ENCODE data around the gene GSE1.

Gene GSE1

DNA sequence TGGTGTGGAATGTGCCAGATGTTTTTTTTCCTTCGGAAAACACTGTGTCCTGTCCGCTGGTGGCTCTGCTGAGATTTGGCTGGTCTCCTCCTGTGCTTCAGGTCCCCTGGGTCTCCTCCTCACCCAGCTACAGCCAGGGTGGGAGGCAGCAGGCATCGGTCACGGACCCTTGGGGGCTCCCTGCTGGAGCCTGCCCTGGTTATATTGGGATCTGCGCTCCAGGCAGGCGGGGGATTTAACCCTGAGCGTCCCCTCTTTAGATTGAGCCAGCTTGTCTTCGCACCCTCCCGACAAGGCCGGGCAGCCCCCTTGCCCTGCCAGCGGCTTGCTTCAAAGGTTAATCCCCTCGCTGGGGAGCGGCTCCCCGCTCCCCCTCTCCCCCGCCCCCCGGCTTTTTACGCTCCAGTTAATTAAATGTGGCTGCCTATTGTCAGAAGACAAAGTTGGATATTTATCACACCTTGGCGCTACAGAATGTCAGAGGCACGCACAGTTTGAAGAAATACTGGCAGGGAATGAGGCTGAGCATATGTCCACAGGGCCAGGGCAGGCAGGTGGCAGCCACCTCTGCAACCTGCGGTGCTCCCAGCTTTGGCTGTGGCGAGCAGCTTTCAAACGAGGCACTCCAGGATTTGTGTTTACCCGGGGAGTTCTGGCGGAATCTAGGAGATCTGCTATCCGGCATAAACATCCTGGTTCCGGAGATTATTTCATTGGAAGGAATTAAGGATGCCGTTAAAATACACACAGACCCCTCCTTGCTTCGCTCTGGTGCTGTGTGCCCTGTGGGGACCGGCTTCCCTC is 38.2 kb upstream of the GSE1 start:
- DNase-seq = no peak

DNA sequence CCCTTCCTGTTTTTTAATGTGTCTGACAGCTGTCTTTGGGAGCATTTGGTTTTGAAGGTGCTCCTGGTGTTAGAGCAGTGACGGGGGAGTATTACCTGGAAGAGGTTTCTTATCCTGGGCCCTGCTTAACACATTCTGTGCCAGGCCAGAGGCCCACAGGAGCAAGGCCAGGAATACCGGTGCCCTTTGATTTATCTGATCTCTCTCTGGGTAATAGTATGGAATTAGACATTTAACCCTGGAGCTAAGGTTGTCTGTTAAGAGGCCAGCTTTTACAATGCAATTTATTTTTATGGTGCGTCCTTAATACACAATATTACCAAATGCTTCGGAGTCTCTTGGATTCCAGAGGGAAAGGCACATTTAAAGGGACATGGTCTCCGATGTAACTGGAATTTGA is 37.2 kb upstream of the GSE1 start:
- no peak for DNase-seq

DNA sequence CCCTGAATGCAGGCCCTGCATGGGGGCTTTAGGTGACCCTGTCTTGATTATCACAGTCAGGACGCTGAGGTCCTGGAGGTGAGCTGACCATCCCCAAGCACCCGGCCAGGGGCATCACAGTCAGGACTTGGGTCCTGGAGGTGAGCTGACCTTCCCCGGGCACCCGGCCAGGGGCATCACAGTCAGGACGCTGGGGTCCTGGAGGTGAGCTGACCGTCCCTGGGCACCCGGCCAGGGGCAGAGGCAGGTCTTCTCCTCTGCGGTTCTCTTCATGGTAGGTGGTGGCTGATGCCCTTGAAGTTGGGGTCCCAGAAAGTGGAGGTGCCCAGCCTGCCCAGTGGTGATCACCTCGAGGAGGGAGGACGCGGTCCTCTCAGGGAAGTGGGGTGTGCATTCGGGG is 36.2 kb upstream of the GSE1 start:
- no peak for DNase-seq

DNA sequence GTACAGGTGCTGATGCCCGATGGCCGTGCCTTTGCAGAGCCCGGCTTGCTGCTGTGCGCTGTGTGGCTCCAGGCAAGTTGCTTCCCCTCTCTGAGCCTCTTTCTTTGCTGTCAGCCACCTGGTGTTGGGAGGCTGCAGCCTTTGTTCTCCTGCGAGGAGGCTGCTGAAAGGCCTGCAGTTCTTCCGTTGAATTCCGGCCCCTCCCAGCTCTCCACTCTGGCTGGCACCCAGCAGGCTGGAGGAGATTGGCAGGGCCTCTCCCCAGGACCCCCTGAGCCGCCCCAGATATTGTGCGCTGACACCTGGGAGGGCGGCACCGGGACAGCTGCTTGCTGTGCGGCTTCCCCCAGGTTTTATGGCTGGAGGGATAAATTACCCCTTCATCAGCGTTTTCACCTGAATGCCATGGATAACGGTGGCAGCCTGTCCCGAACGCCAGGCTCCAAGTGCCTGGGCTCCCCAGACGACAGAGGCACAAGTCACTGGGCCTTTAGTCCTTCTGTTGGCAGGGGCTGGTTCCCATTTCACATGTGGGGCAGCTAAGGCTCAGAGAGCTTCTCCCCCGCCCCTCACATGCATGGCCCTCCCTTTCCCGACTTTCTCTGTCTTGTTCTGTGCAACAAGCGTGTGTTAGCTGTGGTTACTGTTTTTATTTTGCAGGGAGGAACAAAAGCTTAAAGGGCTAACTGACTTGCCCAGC is 35.1 kb upstream of the GSE1 start:
- DNase-seq = no peak

DNA sequence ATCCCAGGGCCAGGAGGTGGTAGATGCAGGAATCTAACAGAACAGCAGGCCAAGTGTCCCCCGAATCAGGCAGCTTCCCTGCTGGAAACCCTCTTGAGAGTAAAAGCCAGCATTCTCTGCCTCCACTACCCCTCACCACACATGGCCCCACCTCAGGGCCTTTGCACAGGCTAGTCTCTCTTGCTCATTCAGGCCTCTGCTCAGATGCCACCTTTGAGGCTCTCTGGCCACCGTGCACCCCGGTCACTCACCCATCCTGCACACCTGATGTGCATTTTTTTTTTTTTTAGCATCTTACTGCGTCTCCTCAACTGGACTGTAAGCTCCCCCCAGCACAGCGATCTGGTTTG is 34.5 kb upstream of the GSE1 start:
- no peak for DNase-seq

DNA sequence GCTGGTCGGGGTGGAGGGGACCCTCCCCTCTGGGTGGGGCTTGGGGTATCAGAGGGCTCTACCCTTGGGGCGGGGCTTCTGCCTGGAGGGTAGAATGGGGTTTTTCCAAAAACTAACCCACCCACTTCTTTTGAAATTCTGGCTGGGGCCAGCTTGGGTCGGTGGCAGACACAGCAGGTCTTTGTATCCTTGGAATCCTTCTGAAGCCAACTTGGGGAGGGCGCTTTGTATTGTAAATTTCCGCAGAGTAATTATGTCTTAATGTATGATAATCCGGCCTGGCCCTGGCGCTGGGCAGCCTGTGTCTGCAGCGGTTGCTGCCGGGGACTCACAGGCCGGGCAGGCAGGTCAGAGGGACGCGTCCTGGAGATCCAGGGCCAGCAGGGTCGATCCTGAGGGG is 33.9 kb upstream of the GSE1 start:
- no peak for DNase-seq

DNA sequence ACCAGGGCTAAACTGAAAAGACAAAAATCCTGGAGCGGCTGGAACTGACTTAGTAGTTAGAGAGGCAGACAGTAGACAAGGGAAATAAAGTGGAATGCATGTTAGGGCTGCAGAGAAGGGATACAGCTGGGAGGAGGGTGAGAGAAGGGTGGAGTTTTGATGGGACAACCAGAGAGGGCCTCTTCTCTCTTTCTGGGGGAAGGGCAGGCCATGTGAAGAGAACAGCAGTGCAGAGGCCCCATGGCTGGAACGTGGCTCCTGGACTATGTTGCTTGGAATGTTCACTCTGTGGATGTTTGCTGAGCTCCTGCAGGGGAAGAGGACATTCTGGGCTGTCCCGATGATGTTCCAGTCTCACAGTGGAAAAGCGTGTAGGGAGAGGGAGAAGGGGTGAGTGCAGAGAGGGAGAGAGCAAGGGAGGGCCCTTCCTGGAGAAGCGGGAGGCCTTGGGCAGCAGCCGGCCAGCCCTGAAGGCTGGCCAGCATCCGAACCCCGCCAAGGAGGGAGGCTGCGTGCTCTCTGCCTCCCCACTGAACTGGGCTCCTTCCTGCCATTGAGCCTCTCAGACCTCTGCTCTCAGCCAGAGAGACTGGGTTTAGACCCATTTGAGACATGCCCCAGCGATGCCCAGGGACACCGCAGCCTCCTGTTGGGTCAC is 33.1 kb upstream of the GSE1 start:
- no peak for DNase-seq

DNA sequence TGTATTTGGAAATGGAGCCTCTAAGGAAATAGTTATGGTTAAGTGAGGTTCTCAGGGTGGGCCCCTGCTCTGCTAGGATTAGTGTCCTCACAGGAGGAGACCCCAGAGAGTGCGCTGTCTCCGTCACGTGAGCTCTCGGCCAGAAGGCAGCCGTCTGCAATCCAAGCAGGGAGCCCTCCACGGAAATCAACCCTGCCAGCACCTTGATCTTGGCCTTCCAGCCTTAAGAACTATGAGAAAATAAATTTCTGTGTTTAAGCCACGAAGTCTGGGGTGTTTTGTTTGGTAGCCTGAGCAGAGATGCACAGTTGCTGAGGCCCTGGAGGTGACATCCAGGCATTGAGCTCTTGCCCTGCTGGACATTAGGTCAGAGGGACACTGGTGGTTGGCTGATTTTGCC is 32.4 kb upstream of the GSE1 start:
- no peak for DNase-seq

DNA sequence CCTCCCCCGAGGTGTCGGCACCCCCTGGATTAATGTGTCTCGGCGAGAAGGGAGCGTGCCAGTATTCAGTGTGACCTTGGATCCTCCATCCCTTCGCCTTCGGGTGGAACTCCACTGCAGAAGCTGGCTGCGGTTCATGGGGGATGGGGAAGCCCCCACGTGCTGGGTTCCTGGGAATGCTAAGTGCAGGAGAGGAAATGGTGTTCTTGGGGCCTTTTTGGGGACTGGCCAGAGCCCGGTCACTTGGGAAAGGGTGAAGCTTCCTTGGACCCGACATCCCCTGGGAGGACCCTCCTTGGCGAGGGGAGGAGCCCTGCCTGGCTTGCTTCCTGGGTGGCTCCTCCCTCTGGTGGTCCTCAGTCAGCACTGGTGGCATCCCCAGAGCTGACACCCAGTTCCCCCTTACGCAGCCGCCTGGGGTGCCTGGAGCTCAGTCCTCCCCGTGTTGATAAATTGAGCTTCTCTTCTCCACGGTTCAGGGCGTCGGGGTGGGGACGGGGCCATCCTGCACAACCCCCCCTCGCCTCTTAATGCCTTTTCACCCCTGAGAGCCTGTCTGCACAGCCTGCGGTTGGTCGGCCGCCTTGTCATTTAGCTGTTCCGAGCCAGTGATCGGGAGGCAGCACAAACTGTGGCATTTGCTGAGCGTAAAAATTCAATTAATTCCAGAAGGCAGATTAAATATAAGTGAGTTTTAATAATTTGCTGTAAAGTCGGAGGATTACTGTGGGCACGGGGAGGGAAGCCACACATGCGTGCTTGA is 30.7 kb upstream of the GSE1 start:
- no peak for DNase-seq

DNA sequence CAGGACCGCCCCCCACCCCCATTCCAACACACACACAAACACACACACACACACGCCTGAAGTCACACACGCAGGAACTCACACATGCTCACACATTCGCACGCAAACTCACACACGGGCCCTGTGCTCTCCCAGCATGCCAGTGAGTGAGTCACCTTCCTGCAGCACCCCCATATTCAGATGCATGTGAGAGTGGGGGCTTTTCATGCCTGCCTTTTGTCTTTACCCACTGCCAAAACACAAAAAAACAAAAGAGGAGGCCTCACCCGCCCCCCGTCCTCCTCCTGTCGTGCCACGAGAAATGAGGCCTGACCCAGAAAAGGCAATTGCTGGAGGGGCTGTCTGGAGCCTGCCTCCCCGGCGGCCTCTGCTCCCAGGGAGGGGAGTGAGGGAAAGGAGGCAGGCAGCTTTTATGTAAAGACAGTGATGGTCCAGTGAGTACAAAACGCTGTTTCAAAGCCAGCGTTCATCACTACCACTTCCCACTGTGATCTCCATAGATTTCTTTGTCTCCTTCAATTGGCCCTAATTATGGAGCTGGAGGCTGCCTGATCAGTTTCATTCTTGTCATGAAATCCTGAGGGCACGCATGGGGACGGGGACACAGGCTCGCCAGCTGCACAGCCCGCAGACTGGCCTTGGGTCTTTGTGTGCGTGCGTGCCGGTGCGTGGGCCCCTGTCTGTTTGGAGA is 29.5 kb upstream of the GSE1 start:
- DNase-seq = no peak

DNA sequence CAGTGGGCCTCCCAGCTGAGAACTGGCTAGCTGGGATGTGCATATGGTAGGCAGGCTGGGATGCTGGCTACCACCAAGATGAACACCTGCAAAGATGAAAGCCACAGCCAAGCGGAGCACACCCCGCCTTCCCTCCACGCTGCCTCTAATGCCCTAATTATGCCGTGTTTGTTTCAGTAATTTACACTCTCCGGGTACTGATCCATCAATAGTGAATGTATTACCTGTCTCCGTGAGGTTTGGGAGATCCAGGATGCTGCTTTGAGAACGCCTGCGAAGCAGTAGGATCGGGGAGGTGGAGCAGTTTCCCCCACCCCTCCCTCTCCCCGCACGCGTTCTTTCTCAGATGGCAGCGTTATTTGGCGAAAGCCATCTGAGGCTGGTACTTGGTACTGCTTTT is 28.9 kb upstream of the GSE1 start:
- no peak for DNase-seq

DNA sequence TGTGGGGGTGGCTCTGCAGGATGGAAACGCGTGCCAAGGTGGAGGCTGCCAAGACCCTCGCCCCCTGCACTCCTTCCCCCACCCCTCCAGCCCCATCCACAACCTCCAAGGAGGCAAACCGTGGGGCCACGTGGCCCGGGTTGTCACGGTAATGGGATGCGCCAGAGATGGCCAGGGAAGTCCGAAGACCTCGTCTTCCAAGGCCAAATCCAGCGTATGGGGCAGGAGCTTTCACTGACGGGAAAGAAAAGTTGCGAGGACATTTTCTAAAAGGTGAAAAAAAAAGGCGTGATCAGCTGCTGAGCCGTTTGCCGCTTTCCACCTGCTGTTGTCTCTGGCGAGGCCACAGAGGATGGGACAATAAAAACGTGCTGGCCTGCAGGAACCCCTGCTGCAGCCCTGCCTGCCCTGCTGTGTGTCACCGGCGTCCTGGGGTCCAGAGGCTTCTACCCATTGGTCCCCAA is 28.3 kb upstream of the GSE1 start:
- DNase-seq = no peak

DNA sequence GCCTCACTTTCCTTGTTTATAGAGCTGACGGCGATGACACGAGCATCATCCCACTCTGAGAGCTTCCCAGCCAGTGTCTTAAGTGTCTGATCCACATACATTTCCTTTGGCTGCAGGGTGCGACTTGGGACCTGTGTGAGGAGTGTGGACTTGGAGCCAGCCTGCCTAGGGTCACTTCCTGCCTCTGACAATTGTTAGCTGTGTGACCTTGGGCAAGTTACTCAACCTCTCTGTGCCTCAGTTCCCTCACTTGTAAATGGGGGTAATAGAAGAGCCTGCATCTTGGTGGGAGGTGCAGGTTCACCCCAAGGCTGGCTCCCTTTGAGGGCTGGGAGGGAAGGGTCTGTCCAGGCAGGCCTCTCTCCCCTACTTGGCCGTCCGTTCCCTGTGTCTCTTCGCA is 27.4 kb upstream of the GSE1 start:
- no peak for DNase-seq

DNA sequence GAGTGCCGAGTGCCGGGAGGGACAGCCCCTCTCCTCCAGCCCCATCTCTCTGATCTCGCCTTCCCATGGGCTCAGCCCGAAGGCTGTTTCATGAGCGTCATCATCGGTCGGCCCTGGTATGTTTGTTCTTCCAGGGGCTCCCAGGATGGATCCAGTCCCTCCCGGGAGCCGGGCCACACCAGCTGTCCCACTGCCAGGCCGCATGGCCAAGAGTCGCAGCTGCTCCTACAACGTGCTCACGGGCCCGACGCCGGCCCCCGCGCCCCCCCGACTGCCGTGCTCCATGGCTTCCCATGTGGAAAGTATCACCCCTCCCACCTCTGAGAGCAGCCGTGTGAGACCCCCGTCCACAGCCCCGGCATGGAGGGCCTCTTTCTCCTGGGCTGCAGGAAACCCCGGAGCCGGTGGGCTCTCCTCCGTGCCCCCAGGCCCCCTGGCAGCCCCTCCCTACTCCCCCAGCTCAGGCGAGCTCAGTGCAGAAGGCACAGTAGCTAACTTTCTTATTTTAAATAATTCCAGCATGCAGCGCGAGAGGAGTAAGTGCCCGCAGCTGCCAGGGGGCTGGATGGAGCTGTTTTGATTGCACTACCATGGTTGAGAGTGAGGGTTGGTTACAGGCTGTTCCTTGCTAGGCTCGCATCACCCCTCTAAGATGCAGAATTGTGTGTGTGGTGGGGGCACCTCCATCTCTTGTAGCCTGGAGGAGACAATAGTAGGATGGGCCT is 26.6 kb upstream of the GSE1 start:
- DNase-seq = no peak

DNA sequence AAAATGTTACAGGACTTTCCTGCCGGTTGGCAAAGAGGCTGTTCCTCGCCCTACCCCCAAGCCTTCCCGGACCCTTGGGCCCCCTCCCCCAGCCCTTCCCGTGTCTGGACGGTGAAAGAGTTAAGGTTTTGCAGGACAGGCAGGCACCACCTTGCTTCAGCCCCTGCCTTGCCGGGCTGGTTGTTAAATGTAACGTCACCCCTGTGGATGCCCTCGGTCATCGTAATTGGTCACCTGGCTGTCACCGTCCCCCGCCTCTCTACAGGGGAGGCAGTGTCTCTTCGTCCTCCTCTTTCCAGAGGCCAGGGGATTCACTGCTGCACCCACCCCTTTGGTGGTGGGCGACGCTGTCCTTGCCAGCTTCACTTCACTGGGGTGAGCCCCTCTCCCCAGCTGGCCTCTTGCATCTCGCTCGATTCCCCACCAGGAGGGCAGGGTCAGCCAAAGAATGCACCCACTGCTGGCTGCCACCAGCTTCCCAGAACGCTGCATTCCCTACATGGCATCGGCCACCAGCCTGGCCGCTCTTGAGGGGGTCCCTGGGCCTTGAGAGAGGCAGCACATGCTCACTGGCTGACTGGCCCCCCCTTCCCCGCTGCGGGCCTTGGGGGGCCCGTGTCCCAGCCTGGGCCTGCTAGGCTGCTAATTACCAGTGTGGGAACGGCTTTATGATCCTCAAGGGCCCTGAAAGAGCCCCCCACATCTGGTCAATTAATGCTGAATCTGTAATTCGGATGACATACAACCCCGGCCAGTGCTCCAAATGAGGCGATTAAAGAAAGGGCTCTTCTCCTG is 25.2 kb upstream of the GSE1 start:
- DNase-seq = no peak

DNA sequence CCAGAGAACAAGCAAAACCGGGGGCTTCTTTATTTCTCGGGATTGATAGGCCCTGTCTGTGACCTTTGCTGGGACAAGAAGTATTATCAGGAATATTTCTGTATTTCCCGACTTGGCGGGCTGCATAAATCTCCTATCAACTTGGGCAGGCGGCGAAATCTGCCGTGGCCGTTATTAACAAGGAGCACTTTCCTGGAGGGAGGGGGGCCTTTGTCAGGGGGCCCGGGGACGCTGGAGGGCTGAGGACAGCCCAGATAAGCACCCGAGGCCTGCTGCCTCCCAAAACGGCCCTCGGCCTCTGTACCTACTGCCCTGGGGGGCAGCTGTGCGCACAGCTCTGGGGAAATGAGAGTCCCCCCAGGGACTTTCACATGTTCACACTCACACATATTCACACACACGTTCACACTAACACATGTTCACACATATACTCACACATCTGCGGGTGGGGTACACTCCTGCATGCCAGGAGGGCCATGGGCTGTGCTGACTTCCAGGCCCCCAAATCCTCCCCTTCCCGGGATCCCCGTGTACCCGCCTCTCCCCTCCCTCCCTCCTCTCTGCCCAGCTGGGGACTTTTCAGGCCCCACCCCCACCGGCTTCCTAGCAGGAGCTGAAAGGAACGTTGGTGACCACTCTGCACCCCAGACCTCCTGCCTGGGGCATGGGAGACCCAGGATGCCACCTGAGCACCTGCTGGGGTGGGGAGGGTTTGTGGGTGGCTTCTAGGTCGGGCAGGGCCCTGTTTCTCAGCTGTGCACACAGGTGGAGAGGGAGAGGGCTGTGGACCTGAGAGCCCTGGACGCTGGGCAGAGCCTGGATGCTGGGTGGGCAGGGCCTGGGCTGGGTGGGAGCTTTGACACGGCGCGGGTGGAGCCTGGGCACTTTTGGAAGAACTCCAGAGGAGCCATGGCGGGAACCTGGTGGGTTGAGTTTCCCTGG is 24.3 kb upstream of the GSE1 start:
- no peak for DNase-seq

DNA sequence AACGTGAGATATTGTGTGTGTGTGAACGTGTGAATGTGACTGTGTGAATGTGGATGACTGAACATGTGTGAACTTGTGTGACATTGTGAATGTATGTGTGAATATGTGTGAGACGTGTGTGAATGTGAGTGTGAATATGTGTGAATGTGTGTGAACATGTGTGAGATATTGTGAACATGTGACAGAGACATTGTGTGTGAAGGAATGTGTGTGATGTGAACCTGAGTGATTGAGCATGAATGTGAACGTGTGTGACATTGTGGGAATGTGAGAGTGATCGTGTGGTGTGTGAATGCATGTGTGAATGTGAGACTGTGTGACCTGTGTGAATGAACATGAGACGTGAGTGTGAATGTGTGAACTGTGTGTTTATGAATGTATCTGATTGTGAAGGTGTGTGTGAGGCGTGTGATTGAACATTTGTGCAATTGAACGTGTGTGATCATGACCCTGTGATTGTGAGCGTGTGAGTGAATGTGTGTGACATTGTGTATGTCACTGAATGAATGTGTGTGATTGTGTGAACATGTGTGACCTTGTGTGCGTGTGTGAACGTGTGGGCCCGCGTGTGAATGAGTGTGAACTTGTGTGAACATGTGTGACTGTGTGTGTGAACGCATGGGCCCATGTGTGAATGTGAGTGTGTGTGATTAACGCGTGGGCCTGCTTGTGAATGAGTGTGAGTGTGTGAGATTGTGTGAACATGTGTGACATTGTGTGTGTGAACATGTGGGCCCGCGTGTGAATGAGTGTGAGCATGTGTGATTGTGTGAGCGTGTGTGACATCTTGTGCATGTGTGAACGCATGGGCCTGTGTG is 23.2 kb upstream of the GSE1 start:
- DNase-seq = no peak

DNA sequence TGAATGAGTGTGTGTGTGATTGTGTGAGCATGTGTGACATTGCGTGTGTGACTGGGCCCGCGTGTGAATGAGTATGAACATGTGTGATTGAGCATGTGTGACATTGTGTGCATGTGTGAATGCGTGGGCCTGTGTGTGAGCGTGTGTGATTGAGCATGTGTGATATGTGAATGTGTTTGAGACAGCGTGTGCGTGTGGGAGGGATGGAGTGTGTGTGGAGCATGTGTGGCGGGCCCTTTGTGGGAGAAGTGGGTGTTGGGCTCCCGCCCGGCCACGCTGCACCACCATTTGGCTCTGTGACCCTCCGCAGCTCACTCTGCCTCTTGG is 22.7 kb upstream of the GSE1 start:
- no peak for DNase-seq

DNA sequence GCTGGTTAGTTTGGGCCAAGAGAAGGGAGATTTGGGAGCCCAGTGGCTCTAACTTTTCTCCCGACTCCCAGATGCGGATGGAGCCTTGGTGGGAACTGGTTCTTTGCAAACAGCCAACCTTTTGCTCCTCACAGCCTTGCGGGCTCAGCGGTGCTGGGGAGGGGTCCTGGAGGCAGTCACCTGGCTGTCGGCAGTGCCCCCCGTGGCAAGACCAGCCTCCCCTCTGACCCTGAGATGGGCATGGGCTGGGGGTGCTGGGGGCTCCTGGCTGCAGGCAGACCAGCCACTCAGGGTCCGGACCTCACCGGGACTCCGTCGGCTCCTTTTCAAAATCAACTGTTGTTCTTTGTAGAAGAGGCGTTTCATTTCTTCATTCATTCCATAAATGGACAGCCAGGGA is 21.7 kb upstream of the GSE1 start:
- DNase-seq = no peak
